LNCaP clone FGC (cell line): ENCODE results near the gene CYP4B1.
"Not testable (repeated sequence)": the region's sequence is repeated elsewhere in the genome, so short reads cannot be mapped to it uniquely, and the experiment has no call there.

Experiments used
- DNase-seq: peaks from one replicate; pipeline ENCODE4 v3.0.0-alpha.2; 2011; ENCODE audit warnings: low read depth
- H3K4me3 ChIP-seq: 2 replicates; pipeline ENCODE4 v1.5.1; 2011; ENCODE audit warnings: mild to moderate bottlenecking, low read depth, low read length, control low read depth
- CTCF ChIP-seq: IDR thresholded peaks from 2 replicates; pipeline ENCODE4 v1.5.1; 2012; ENCODE audit warnings: mild to moderate bottlenecking; ENCODE audit not compliant: control insufficient read depth, insufficient read depth; ENCODE audit errors: extremely low read depth

CYP4B1 gene

GRCh38 chr1:46769028-46769740 lies 29.7 kb upstream of the CYP4B1 start:
- no peak for DNase-seq
- H3K4me3 ChIP-seq: no peak overlapping the region
- no peak for TF ChIP-seq CTCF

GRCh38 chr1:46770541-46770940 lies 28.3 kb upstream of the CYP4B1 start:
- TF ChIP-seq CTCF: no peak

GRCh38 chr1:46772571-46772970 lies 26.3 kb upstream of the CYP4B1 start:
- TF ChIP-seq CTCF: no peak
- DNase-seq: no peak

More at GRCh38 chr1:46770541-46770940, 28.3 kb upstream of the CYP4B1 start:
- no peak overlapping the region for H3K4me3 ChIP-seq
- no peak for DNase-seq

GRCh38 chr1:46774297-46774696 lies 24.5 kb upstream of the CYP4B1 start:
- TF ChIP-seq CTCF: no peak

More at GRCh38 chr1:46772571-46772970, 26.3 kb upstream of the CYP4B1 start:
- H3K4me3 ChIP-seq: no peak overlapping the region

GRCh38 chr1:46778456-46778855 lies 20.4 kb upstream of the CYP4B1 start:
- not testable (repeated sequence) for H3K4me3 ChIP-seq, DNase-seq

More at GRCh38 chr1:46774297-46774696, 24.5 kb upstream of the CYP4B1 start:
- no peak for DNase-seq
- no peak overlapping the region for H3K4me3 ChIP-seq

GRCh38 chr1:46784666-46785065 lies 14.2 kb upstream of the CYP4B1 start:
- no peak for TF ChIP-seq CTCF
- DNase-seq: no peak
- no peak overlapping the region for H3K4me3 ChIP-seq

GRCh38 chr1:46788634-46789033 lies 10.2 kb upstream of the CYP4B1 start:
- not testable (repeated sequence) for H3K4me3 ChIP-seq, DNase-seq

- no peak for DNase-seq
- no peak overlapping the region for H3K4me3 ChIP-seq
- TF ChIP-seq CTCF: no peak
These were observed 8.3 kb upstream of the CYP4B1 start for GRCh38 chr1:46790446-46791101.
